Mesothelial cell of epicardium (in vitro differentiated cells): ENCODE data around the gene CACNA2D2. TPM values are rescaled to one million over a fixed set of nuclear protein-coding genes. Genes with fewer than 3 reads are reported as not detected.

Source experiments
- DNase-seq, 2 experiments: peaks; one replicate each; pipeline ENCODE4 v3.0.0; 2021; ENCODE audit warnings: low spot score in 2 of 2; ENCODE audit not compliant: unreplicated experiment in 2 of 2
- H3K27ac Mint-ChIP-seq: 2 replicates; pipeline ENCODE4 v1.8.0; 2021; ENCODE audit warnings: mixed read lengths
- H3K27me3 Mint-ChIP-seq: 2 replicates; pipeline ENCODE4 v1.8.0; 2021; ENCODE audit warnings: low read depth, mixed read lengths
- H3K36me3 Mint-ChIP-seq: 2 replicates; pipeline ENCODE4 v1.8.0; 2021; ENCODE audit warnings: mixed read lengths
- H3K4me1 Mint-ChIP-seq: 2 replicates; pipeline ENCODE4 v1.8.0; 2021; ENCODE audit warnings: mixed read lengths
- H3K4me3 Mint-ChIP-seq: 2 replicates; pipeline ENCODE4 v1.8.0; 2021; ENCODE audit warnings: mild to moderate bottlenecking, moderate library complexity, mixed read lengths
- H3K9me3 Mint-ChIP-seq: 2 replicates; pipeline ENCODE4 v1.8.0; 2021; ENCODE audit warnings: mixed read lengths
- total RNA-seq: library from RNA; stranded (reverse); gene quantifications from 3 replicates; pipeline ENCODE4 v1.2.1, GENCODE V29; 2021
- TF ChIP-seq, protein P1 (sequence below): fragments of 200-600 bp; sonication (generic); IDR thresholded peaks from one replicate; pipeline ENCODE4 v1.5.0; 2021; ENCODE audit warnings: antibody characterized with exemption; ENCODE audit not compliant: unreplicated experiment

CACNA2D2 gene
- total RNA-seq, 1 donor from 2014 or later: 10.8 TPM

- Mint-ChIP-seq H3K9me3 (no peaks in the 10 kb centered on the region), H3K4me3 (peak overlapping the region; percentile 97), H3K36me3 (no peaks in the 10 kb centered on the region), H3K27me3 (peaks cover 2% of the 10 kb centered on the region), H3K27ac (peak overlapping the region; percentile 96), H3K4me1 (peaks cover 44% of the 10 kb centered on the region)
- TF ChIP-seq, protein P1, sequence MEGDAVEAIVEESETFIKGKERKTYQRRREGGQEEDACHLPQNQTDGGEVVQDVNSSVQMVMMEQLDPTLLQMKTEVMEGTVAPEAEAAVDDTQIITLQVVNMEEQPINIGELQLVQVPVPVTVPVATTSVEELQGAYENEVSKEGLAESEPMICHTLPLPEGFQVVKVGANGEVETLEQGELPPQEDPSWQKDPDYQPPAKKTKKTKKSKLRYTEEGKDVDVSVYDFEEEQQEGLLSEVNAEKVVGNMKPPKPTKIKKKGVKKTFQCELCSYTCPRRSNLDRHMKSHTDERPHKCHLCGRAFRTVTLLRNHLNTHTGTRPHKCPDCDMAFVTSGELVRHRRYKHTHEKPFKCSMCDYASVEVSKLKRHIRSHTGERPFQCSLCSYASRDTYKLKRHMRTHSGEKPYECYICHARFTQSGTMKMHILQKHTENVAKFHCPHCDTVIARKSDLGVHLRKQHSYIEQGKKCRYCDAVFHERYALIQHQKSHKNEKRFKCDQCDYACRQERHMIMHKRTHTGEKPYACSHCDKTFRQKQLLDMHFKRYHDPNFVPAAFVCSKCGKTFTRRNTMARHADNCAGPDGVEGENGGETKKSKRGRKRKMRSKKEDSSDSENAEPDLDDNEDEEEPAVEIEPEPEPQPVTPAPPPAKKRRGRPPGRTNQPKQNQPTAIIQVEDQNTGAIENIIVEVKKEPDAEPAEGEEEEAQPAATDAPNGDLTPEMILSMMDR: no peak
- DNase-seq: no peak
These were observed 143.7 kb downstream of the CACNA2D2 start for GRCh38 chr3:50359760-50360110.

GRCh38 chr3:50358911-50359759 is 144.3 kb downstream of the CACNA2D2 start, which contains the start of gene TMEM115:
Gene TMEM115, minus strand, starts transcription at chr3:50359521. Its CDS starts 458 bp downstream, at chr3:50359063.
- H3K4me1 Mint-ChIP-seq: peaks cover 38% of the 10 kb centered on the region
- no peaks in the 10 kb centered on the region for H3K36me3 Mint-ChIP-seq
- H3K27me3 Mint-ChIP-seq: peaks cover 2% of the 10 kb centered on the region
- DNase-seq: peak; percentile 88 to 91
- TF ChIP-seq, protein P1: no peak
- peak within 1 kb of the TSS; percentile 97 for H3K4me3 Mint-ChIP-seq
- peak within 1 kb of the TSS; percentile 96 for H3K27ac Mint-ChIP-seq
- H3K9me3 Mint-ChIP-seq: no peaks in the 10 kb centered on the region

GRCh38 chr3:50358355-50358910 is 145.0 kb downstream of the CACNA2D2 start:
- Mint-ChIP-seq H3K4me1 (peaks cover 34% of the 10 kb centered on the region), H3K27ac (peak overlapping the region; percentile 87), H3K9me3 (no peaks in the 10 kb centered on the region), H3K27me3 (peaks cover 2% of the 10 kb centered on the region), H3K36me3 (no peaks in the 10 kb centered on the region), H3K4me3 (peak overlapping the region; percentile 97)
- no peak for DNase-seq
- TF ChIP-seq, protein P1: no peak

DNA sequence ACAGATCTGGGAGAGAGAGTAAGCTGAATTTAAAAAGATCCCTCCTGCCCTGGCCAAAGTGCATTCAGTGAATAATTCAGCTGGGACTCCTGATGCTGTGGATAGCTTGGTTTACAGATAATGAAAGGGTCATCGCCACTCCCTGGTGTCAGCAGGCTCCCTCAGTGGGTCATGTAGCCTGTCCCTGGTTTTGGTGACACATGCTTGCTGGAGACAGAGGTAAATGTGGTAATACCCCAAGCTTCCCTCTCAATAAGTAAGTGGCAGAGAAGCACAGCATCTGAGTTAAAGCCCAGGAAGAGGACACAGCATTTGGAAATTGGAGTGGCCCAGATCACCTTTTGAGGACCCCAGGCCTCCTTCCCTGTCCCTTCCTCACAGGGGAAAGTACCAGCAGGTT is 146.0 kb downstream of the CACNA2D2 start:
- no peaks in the 10 kb centered on the region for H3K36me3 Mint-ChIP-seq
- H3K27ac Mint-ChIP-seq: peak overlapping the region; percentile 16
- peak overlapping the region; percentile 97 for H3K4me3 Mint-ChIP-seq
- TF ChIP-seq, protein P1: no peak
- no peaks in the 10 kb centered on the region for H3K27me3 Mint-ChIP-seq
- H3K9me3 Mint-ChIP-seq: no peaks in the 10 kb centered on the region
- H3K4me1 Mint-ChIP-seq: peaks cover 32% of the 10 kb centered on the region
- DNase-seq: no peak

DNA sequence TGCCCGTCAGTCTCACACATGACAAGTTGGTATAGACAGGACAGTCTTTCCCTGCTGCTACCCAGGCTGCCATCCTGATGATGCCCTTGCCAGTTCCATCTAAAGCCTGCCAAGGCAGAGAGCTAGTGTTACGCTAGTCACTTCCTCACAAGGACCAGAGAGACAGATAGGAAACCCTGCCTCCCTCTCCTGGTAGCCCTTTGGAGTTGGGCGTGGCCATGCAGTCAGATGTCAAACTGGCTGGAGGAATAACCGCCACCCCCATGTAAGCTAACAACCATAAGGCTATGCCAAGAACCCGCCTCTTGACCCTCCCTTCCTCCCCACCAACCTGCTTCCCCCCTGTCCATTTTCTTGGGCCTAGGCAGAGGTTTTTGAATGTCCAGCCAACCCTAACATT is 146.9 kb downstream of the CACNA2D2 start:
- Mint-ChIP-seq H3K9me3 (no peaks in the 10 kb centered on the region), H3K36me3 (no peaks in the 10 kb centered on the region), H3K4me1 (peaks cover 33% of the 10 kb centered on the region), H3K27ac (no peak overlapping the region), H3K4me3 (peak overlapping the region; percentile 97), H3K27me3 (no peaks in the 10 kb centered on the region)
- TF ChIP-seq, protein P1: no peak
- DNase-seq: no peak
